Keratinocyte (primary cell): ENCODE data around the gene PDXDC1. TPM values are rescaled to one million over a fixed set of nuclear protein-coding genes. Genes with fewer than 3 reads are reported as not detected.
"Not testable (repeated sequence)": the region's sequence is repeated elsewhere in the genome, so short reads cannot be mapped to it uniquely, and the experiment has no call there.

Experiments
- DNase-seq: peaks from one replicate; pipeline ENCODE4 v3.0.0-alpha.2; 2011; ENCODE audit warnings: low read depth, missing footprints, low spot score
- FAIRE-seq: peaks from 2 replicates; lab custom pipeline; 2011; peaks lifted over from hg19 to GRCh38; lab: Jason Lieb, UNC
- H2AFZ ChIP-seq: 2 replicates; pipeline ENCODE4 v1.6.0; 2012; ENCODE audit warnings: low read length, control low read depth, inconsistent platforms; ENCODE audit not compliant: control insufficient read depth
- H3K27ac ChIP-seq: 2 replicates; pipeline ENCODE4 v1.5.1; 2011; ENCODE audit warnings: low read length; ENCODE audit not compliant: control insufficient read depth, insufficient read depth
- H3K27me3 ChIP-seq: 3 replicates; pipeline ENCODE4 v1.6.0; 2011; ENCODE audit warnings: low read length; ENCODE audit not compliant: control insufficient read depth, insufficient read depth; ENCODE audit errors: extremely low read depth
- H3K36me3 ChIP-seq, 2 experiments: 2 replicates in 1 of 2; 3 replicates in 1 of 2; pipeline ENCODE4 v1.5.1; 2011; ENCODE audit warnings: low read length in 2 of 2, mild to moderate bottlenecking in 1 of 2; ENCODE audit not compliant: control insufficient read depth in 2 of 2, insufficient read depth in 2 of 2; ENCODE audit errors: extremely low read depth in 1 of 2
- H3K4me1 ChIP-seq: 3 replicates; pipeline ENCODE4 v1.5.1; 2011; ENCODE audit warnings: low read length; ENCODE audit not compliant: control insufficient read depth, insufficient read depth; ENCODE audit errors: extremely low read depth
- H3K4me2 ChIP-seq: 3 replicates; pipeline ENCODE4 v1.6.0; 2011; ENCODE audit warnings: low read depth, low read length; ENCODE audit not compliant: control insufficient read depth, insufficient read depth; ENCODE audit errors: extremely low read depth
- H3K4me3 ChIP-seq, 3 experiments: fragments of 200-600 bp in 1 of 3; sonication (generic) in 1 of 3; 2 replicates in 2 of 3; 3 replicates in 1 of 3; pipeline ENCODE4 v1.5.1; 2011 to 2016; ENCODE audit warnings: low read length in 3 of 3, mild to moderate bottlenecking in 3 of 3, control low read depth in 2 of 3, inconsistent platforms in 1 of 3, low read depth in 1 of 3, mixed read lengths in 1 of 3, mixed run types in 1 of 3, moderate library complexity in 1 of 3; ENCODE audit not compliant: control insufficient read depth in 2 of 3, insufficient read depth in 2 of 3; ENCODE audit errors: extremely low read depth in 1 of 3
- H3K79me2 ChIP-seq: 2 replicates; pipeline ENCODE4 v1.6.0; 2012; ENCODE audit warnings: low read length; ENCODE audit not compliant: control insufficient read depth, insufficient read depth
- H3K9ac ChIP-seq: 3 replicates; pipeline ENCODE4 v1.6.0; 2011; ENCODE audit warnings: low read length; ENCODE audit not compliant: control insufficient read depth, insufficient read depth; ENCODE audit errors: extremely low read depth
- H3K9me1 ChIP-seq: 3 replicates; pipeline ENCODE4 v1.6.0; 2011; ENCODE audit warnings: low read length; ENCODE audit not compliant: control insufficient read depth, insufficient read depth; ENCODE audit errors: extremely low read depth
- H3K9me3 ChIP-seq: 2 replicates; pipeline ENCODE4 v1.5.1; 2012; ENCODE audit warnings: low read depth, low read length; ENCODE audit not compliant: control insufficient read depth
- H4K20me1 ChIP-seq: 3 replicates; pipeline ENCODE4 v1.6.0; 2011; ENCODE audit warnings: low read length; ENCODE audit not compliant: control insufficient read depth, insufficient read depth; ENCODE audit errors: extremely low read depth
- dilution Hi-C: fragments of 300-500 bp; cut with MboI; formaldehyde crosslinking; loops from one replicate; pipeline ENCODE4 v1.7.0; 2020; ENCODE audit warnings: low sequenced_read_pairs; ENCODE audit not compliant: extremely low pct_ligation_motif_present
- polyA plus RNA-seq, 5 experiments: library from polyadenylated mRNA; depleted of rRNA in 3 of 5; stranded (reverse) in 3 of 5; stranded (forward) in 1 of 5; unstranded in 1 of 5; fragments of >200 nt; gene quantifications; 1 replicate in 1 of 5; 2 replicates in 3 of 5; 3 replicates in 1 of 5; pipeline versions ENCODE4 v1.2.1 to v1.2.3, GENCODE V29; 2011 to 2012; ENCODE audit warnings: missing spikeins in 2 of 5, low read depth in 1 of 5, low replicate concordance in 1 of 5

Gene PDXDC1
- polyA plus RNA-seq, 1 donor (not counting 4 experiments of a cell fraction or from before 2014, with no cell fraction given): 70.7 TPM

- H3K9me3 ChIP-seq, H3K4me2 ChIP-seq, H3K9me1 ChIP-seq, DNase-seq, H3K9ac ChIP-seq, H3K36me3 ChIP-seq, H3K79me2 ChIP-seq, H3K4me3 ChIP-seq, H3K27me3 ChIP-seq, H3K27ac ChIP-seq, H3K4me1 ChIP-seq, H2AFZ ChIP-seq, dilution Hi-C loops, FAIRE-seq, H4K20me1 ChIP-seq: not testable (repeated sequence)
Observed at GRCh38 chr16:14930971-14931370, 43.9 kb upstream of the PDXDC1 start.

DNA sequence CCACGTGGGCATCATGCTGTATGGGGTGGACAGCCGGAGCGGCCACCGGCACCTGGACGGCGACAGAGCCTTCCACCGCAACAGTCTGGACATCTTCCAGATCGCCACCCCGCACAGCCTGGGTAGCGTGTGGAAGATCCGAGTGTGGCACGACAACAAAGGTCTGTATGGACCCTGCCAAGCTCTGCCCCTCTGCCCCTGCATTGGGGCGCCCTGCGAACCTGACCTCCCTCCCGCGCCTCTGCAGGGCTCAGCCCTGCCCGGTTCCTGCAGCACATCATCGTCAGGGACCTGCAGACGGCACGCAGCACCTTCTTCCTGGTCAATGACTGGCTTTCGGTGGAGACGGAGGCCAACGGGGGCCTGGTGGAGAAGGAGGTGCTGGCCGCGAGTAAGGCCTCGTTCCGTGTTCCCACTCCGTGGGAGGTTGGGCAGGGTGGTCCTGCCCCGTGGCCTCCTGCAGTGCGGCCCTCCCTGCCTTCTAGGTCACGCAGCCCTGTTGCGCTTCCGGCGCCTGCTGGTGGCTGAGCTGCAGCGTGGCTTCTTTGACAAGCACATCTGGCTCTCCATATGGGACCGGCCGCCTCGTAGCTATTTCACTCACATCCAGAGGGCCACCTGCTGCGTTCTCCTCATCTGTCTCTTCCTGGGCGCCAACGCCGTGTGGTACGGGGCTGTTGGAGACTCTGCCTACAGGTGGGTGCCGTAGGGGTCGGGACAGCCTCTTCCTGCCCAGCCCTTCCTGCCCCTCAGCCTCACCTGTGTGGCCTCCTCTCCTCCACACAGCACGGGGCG is 42.0 kb upstream of the PDXDC1 start:
- H3K9me3 ChIP-seq, H3K9ac ChIP-seq, H3K4me1 ChIP-seq, dilution Hi-C loops, H3K9me1 ChIP-seq, H3K79me2 ChIP-seq, H4K20me1 ChIP-seq, H3K27me3 ChIP-seq, H3K4me3 ChIP-seq, H3K27ac ChIP-seq, FAIRE-seq, H3K36me3 ChIP-seq, H3K4me2 ChIP-seq, DNase-seq, H2AFZ ChIP-seq: not testable (repeated sequence)

- H4K20me1 ChIP-seq, H3K27me3 ChIP-seq, FAIRE-seq, H3K4me3 ChIP-seq, H3K79me2 ChIP-seq, H3K9me1 ChIP-seq, H3K4me1 ChIP-seq, H3K27ac ChIP-seq, H2AFZ ChIP-seq, DNase-seq, H3K9ac ChIP-seq, H3K4me2 ChIP-seq, H3K9me3 ChIP-seq, H3K36me3 ChIP-seq, dilution Hi-C loops: not testable (repeated sequence)
Observed at GRCh38 chr16:14937143-14937542, 37.7 kb upstream of the PDXDC1 start, which contains the start of gene NPIPA1. NPIPA1 (plus strand) TSS chr16:14937443; CDS start chr16:14937443, 0 bp downstream.

- H3K9me1 ChIP-seq, H3K36me3 ChIP-seq, H3K27ac ChIP-seq, DNase-seq, H3K4me1 ChIP-seq, H2AFZ ChIP-seq, H3K4me3 ChIP-seq, H3K4me2 ChIP-seq, FAIRE-seq, H3K27me3 ChIP-seq, dilution Hi-C loops, H4K20me1 ChIP-seq, H3K9me3 ChIP-seq, H3K79me2 ChIP-seq, H3K9ac ChIP-seq: not testable (repeated sequence)
Observed at GRCh38 chr16:14937994-14938393, 36.8 kb upstream of the PDXDC1 start.

DNA sequence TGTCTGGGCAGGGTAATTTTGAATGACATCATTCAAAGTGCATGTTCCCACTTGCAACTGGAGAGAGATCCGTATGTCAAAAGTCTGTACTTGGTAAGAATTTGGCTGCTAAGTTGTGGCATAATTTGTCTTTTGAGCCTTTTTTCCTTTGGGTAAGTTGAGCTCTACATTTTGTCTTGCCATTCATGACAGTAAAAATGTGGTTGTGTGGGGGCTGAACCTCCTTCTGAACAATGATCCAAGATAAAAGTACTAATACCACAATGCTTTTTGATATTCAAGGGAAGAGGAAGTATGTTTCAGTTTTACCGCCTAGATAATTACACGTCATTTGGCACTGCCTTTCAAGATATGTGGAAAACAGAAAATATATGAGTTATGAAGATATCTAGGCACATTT is 32.1 kb upstream of the PDXDC1 start:
- H3K9me1 ChIP-seq, H3K36me3 ChIP-seq, FAIRE-seq, H3K27me3 ChIP-seq, H3K4me3 ChIP-seq, dilution Hi-C loops, H2AFZ ChIP-seq, H3K79me2 ChIP-seq, H3K4me2 ChIP-seq, H3K9me3 ChIP-seq, H4K20me1 ChIP-seq, H3K4me1 ChIP-seq, DNase-seq, H3K27ac ChIP-seq, H3K9ac ChIP-seq: not testable (repeated sequence)
